Astrocyte of the spinal cord (primary cell): ENCODE results near the gene ZBTB16.

Experiments
- DNase-seq: peaks from one replicate; pipeline ENCODE4 v3.0.0; 2011; ENCODE audit warnings: low read depth, low spot score
- H3K4me3 ChIP-seq: 2 replicates; pipeline ENCODE4 v1.5.1; 2011; ENCODE audit warnings: low read depth, mild to moderate bottlenecking, low read length, moderate library complexity
- CTCF ChIP-seq: IDR thresholded peaks from 2 replicates; pipeline ENCODE4 v1.5.1; 2012; ENCODE audit warnings: low read depth, mild to moderate bottlenecking, low read length, inconsistent platforms
- in situ Hi-C: cut with HindIII; loops from 2 replicates; pipeline ENCODE4 v1.10.0; 2017; ENCODE audit warnings: low sequenced_read_pairs

The ZBTB16 gene

GRCh38 chr11:114078423-114078822, 18.9 kb downstream of the ZBTB16 start:
- in situ Hi-C loops: no loop called here
- TF ChIP-seq CTCF: no peak
- H3K4me3 ChIP-seq: no peak overlapping the region
- DNase-seq: no peak

DNA sequence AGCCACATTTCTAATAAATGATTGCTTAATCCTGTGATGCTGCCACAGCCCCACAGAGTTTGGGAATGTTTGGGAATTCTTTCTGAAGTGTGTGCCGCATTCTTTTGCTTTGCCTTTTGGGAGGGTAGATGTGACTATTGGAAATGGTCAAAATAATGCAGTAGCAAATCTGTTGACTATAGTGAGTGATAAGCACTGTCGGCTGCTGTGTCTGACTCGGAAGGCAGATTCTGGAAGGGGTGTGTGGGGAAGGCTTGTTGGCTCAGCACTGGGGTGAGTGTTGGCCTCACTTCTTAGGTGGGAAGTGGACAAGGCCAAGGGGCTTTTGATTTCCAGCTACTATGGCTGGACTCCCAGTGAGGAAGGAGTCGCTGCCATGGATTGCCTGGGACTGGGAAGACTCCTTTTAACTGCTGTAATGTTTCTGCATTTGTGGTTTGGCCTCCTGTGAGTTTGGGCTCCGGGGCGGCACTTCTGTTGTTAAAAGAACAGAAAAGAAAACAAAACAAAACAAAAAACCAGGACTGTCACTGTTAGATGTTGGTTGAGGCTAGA, 20.1 kb downstream of the ZBTB16 start:
- in situ Hi-C loops: no loop called here
- peak; percentile 76 for DNase-seq
- no peak for TF ChIP-seq CTCF
- H3K4me3 ChIP-seq: no peak overlapping the region

- DNase-seq: peak; percentile 67
- in situ Hi-C loops: no loop called here
- no peak overlapping the region for H3K4me3 ChIP-seq
- TF ChIP-seq CTCF: no peak
Observed at GRCh38 chr11:114080219-114080618, 20.7 kb downstream of the ZBTB16 start.

GRCh38 chr11:114080769-114081168, 21.3 kb downstream of the ZBTB16 start:
- in situ Hi-C loops: no loop called here
- DNase-seq: no peak
- H3K4me3 ChIP-seq: no peak overlapping the region
- no peak for TF ChIP-seq CTCF

GRCh38 chr11:114081641-114082414, 22.3 kb downstream of the ZBTB16 start:
- no peak overlapping the region for H3K4me3 ChIP-seq
- in situ Hi-C loops: no loop called here
- peak; percentile 85 for DNase-seq
- no peak for TF ChIP-seq CTCF

DNA sequence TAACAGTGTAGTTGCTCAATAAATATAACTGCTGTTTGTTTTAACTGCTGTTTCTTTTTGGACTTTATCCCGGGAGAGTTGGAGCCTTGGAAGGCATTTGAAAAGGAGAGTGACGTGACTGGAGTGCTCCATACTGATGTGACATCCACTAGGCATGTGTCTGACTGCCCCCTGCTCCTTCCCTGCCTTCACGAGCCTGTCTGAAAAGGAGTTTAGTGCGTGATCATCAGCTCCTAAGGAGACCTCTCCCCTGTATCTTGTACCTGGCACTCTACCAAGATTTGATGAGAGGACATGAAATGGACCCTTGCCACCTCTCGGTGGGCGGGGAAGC, 22.9 kb downstream of the ZBTB16 start:
- peak; percentile 49 for DNase-seq
- no peak for TF ChIP-seq CTCF
- in situ Hi-C loops: no loop called here
- H3K4me3 ChIP-seq: no peak overlapping the region
